MM.1S (cell line): ENCODE data around the gene CHRND.

ENCODE experiments used
- DNase-seq: peaks from one replicate; pipeline ENCODE4 v3.0.0-alpha.2; 2015
- H2AFZ ChIP-seq: fragments of 300-600 bp; sonication (generic); 2 replicates; pipeline ENCODE4 v1.6.0; 2016; ENCODE audit warnings: antibody characterized with exemption, low read length
- H3F3A ChIP-seq: fragments of 300-600 bp; sonication (generic); 2 replicates; pipeline ENCODE4 v1.6.1; 2016; ENCODE audit warnings: mild to moderate bottlenecking, antibody characterized with exemption, low read length, moderate library complexity, mixed read lengths; ENCODE audit not compliant: insufficient read depth
- H3K27ac ChIP-seq: fragments of 300-600 bp; sonication (generic); 2 replicates; pipeline ENCODE4 v1.5.1; 2016; ENCODE audit warnings: mild to moderate bottlenecking, low read length
- H3K27me3 ChIP-seq: fragments of 300-600 bp; sonication (generic); replicated peaks from 2 replicates; pipeline ENCODE4 v1.6.0; 2016; ENCODE audit warnings: low read length; ENCODE audit not compliant: insufficient read depth
- H3K36me3 ChIP-seq: fragments of 300-600 bp; sonication (generic); replicated peaks from 2 replicates; pipeline ENCODE4 v1.6.1; 2016; ENCODE audit warnings: mild to moderate bottlenecking, low read length, mixed read lengths; ENCODE audit not compliant: insufficient read depth
- H3K4me1 ChIP-seq: fragments of 300-600 bp; sonication (generic); 2 replicates; pipeline ENCODE4 v1.6.1; 2016; ENCODE audit warnings: low read length, mixed read lengths
- H3K4me2 ChIP-seq: fragments of 300-600 bp; sonication (generic); 2 replicates; pipeline ENCODE4 v1.6.0; 2016; ENCODE audit warnings: low read depth, low read length
- H3K4me3 ChIP-seq: fragments of 300-600 bp; sonication (generic); 2 replicates; pipeline ENCODE4 v1.5.1; 2016; ENCODE audit warnings: low read length, mixed read lengths
- H3K79me2 ChIP-seq: fragments of 300-600 bp; sonication (generic); 2 replicates; pipeline ENCODE4 v1.6.1; 2016; ENCODE audit warnings: mixed run types, low read length, mixed read lengths
- H3K9ac ChIP-seq: fragments of 300-600 bp; sonication (generic); 2 replicates; pipeline ENCODE4 v1.6.1; 2016; ENCODE audit warnings: low read length, mixed read lengths
- H3K9me2 ChIP-seq: fragments of 300-600 bp; sonication (generic); replicated peaks from 2 replicates; pipeline ENCODE4 v1.6.1; 2016; ENCODE audit warnings: mild to moderate bottlenecking, low read length, mixed read lengths; ENCODE audit not compliant: insufficient read depth
- H3K9me3 ChIP-seq: fragments of 300-600 bp; sonication (generic); replicated peaks from 2 replicates; pipeline ENCODE4 v1.6.1; 2016; ENCODE audit warnings: mild to moderate bottlenecking, low read length, mixed read lengths; ENCODE audit not compliant: insufficient read depth
- H4K20me1 ChIP-seq: fragments of 300-600 bp; sonication (generic); 2 replicates; pipeline ENCODE4 v1.6.1; 2016; ENCODE audit warnings: mild to moderate bottlenecking, low read length, moderate library complexity, mixed read lengths; ENCODE audit not compliant: insufficient read depth
- CTCF ChIP-seq: fragments of 300-600 bp; sonication (generic); IDR thresholded peaks from 2 replicates; pipeline ENCODE4 v1.5.1; 2016; ENCODE audit warnings: antibody characterized with exemption, low read length, mixed read lengths
- EZH2 ChIP-seq: fragments of 300-600 bp; sonication (generic); optimal IDR thresholded peaks from 2 replicates; pipeline ENCODE3; 2017; ENCODE audit warnings: low read depth, mild to moderate bottlenecking, antibody characterized with exemption, low read length, mixed read lengths
- EZH2phosphoT487 ChIP-seq: fragments of 300-600 bp; sonication (generic); IDR thresholded peaks from 2 replicates; pipeline ENCODE4 v1.6.1; 2018; ENCODE audit warnings: antibody characterized with exemption, low read length

Gene CHRND

GRCh38 chr2:232571026-232571474, 45.1 kb downstream of the CHRND start:
- H3K36me3 ChIP-seq: peaks cover 3% of the 10 kb centered on the region; the same call in 1 of the 2 replicates
- DNase-seq: no peak

GRCh38 chr2:232573042-232573441, 47.1 kb downstream of the CHRND start:
- no peaks in the 10 kb centered on the region for H4K20me1 ChIP-seq
- no peak for DNase-seq
- H2AFZ ChIP-seq: no peak overlapping the region
- H3K27ac ChIP-seq: no peak overlapping the region
- no peaks in the 10 kb centered on the region for H3K4me1 ChIP-seq
- no peaks in the 10 kb centered on the region for H3K9me3 ChIP-seq
- no peaks in the 10 kb centered on the region for H3F3A ChIP-seq
- H3K4me2 ChIP-seq: no peak overlapping the region
- H3K9ac ChIP-seq: no peak overlapping the region
- no peak for TF ChIP-seq CTCF
- no peaks in the 10 kb centered on the region for H3K79me2 ChIP-seq
- no peak overlapping the region for H3K4me3 ChIP-seq
- no peaks in the 10 kb centered on the region for H3K9me2 ChIP-seq
- no peaks in the 10 kb centered on the region for H3K27me3 ChIP-seq
- 0 out of 2 replicates have a peak, but pooled peaks cover 3% of the 10 kb centered on the region for H3K36me3 ChIP-seq

More at GRCh38 chr2:232571026-232571474, 45.1 kb downstream of the CHRND start:
- Histone ChIP-seq H3F3A (no peaks in the 10 kb centered on the region), H3K9me3 (no peaks in the 10 kb centered on the region), H3K9ac (no peak overlapping the region), H3K4me3 (no peak overlapping the region), H4K20me1 (no peaks in the 10 kb centered on the region), H3K9me2 (no peaks in the 10 kb centered on the region), H3K79me2 (no peaks in the 10 kb centered on the region), H3K4me2 (no peak overlapping the region), H2AFZ (no peak overlapping the region), H3K4me1 (no peaks in the 10 kb centered on the region), H3K27ac (no peak overlapping the region), H3K27me3 (no peaks in the 10 kb centered on the region)
- no peak for TF ChIP-seq EZH2
- no peak for TF ChIP-seq EZH2phosphoT487
- no peak for TF ChIP-seq CTCF

GRCh38 chr2:232573771-232574435, 47.9 kb downstream of the CHRND start:
- H3K36me3 ChIP-seq: no peaks in the 10 kb centered on the region
- H3K4me2 ChIP-seq: no peak overlapping the region
- H3K4me3 ChIP-seq: no peak overlapping the region
- H4K20me1 ChIP-seq: no peaks in the 10 kb centered on the region
- no peaks in the 10 kb centered on the region for H3F3A ChIP-seq
- no peak for DNase-seq
- no peaks in the 10 kb centered on the region for H3K9me2 ChIP-seq
- H2AFZ ChIP-seq: no peak overlapping the region
- H3K4me1 ChIP-seq: no peaks in the 10 kb centered on the region
- no peaks in the 10 kb centered on the region for H3K27me3 ChIP-seq
- no peak overlapping the region for H3K27ac ChIP-seq
- TF ChIP-seq EZH2phosphoT487 (no peak), CTCF (no peak), EZH2 (no peak)
- no peak overlapping the region for H3K9ac ChIP-seq
- H3K9me3 ChIP-seq: no peaks in the 10 kb centered on the region
- H3K79me2 ChIP-seq: no peaks in the 10 kb centered on the region
